Nephron progenitor cell (in vitro differentiated cells): ENCODE measurements around the gene YPEL5.

Source experiments
- DNase-seq: peaks from one replicate; pipeline ENCODE4 v3.0.0; 2021
- H3K27ac Mint-ChIP-seq: 2 replicates; pipeline ENCODE4 v1.8.0; 2021; ENCODE audit warnings: mild to moderate bottlenecking, moderate library complexity, mixed read lengths
- H3K27me3 Mint-ChIP-seq: 2 replicates; pipeline ENCODE4 v1.8.0; 2021; ENCODE audit warnings: mild to moderate bottlenecking, low read depth, mixed read lengths; ENCODE audit not compliant: poor library complexity
- H3K36me3 Mint-ChIP-seq: 2 replicates; pipeline ENCODE4 v1.8.0; 2021; ENCODE audit warnings: low read depth, mixed read lengths
- H3K4me1 Mint-ChIP-seq: 2 replicates; pipeline ENCODE4 v1.8.0; 2021; ENCODE audit warnings: mixed read lengths
- H3K4me3 Mint-ChIP-seq: 2 replicates; pipeline ENCODE4 v1.8.0; 2021; ENCODE audit warnings: mild to moderate bottlenecking, moderate library complexity, mixed read lengths
- H3K9me3 Mint-ChIP-seq: 2 replicates; pipeline ENCODE4 v1.8.0; 2021; ENCODE audit warnings: mild to moderate bottlenecking, moderate library complexity, mixed read lengths
- TF ChIP-seq, protein P1 (sequence below): fragments of 200-600 bp; sonication (generic); IDR thresholded peaks from 2 replicates; pipeline ENCODE4 v1.5.0; 2021; ENCODE audit warnings: antibody characterized with exemption

The YPEL5 gene

DNA sequence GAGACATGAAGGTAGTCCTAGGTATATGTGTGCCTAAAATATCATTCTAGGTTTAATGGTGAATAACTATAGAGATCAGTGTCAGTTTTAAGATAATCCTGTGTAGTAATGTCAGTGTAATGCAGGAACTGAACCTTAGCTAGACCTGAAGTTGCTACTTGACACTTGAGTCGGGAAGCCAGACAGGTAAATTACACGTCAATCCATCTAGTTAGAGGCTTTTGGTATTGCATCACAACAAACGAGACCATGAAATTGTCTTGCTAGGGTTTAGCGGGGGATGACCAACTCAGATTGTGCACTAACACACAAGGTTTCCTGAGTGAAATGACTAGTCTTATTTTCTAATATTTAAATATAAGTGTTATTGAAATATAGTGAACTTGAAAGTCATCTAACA, 2.0 kb downstream of the YPEL5 start:
- TF ChIP-seq, protein P1, sequence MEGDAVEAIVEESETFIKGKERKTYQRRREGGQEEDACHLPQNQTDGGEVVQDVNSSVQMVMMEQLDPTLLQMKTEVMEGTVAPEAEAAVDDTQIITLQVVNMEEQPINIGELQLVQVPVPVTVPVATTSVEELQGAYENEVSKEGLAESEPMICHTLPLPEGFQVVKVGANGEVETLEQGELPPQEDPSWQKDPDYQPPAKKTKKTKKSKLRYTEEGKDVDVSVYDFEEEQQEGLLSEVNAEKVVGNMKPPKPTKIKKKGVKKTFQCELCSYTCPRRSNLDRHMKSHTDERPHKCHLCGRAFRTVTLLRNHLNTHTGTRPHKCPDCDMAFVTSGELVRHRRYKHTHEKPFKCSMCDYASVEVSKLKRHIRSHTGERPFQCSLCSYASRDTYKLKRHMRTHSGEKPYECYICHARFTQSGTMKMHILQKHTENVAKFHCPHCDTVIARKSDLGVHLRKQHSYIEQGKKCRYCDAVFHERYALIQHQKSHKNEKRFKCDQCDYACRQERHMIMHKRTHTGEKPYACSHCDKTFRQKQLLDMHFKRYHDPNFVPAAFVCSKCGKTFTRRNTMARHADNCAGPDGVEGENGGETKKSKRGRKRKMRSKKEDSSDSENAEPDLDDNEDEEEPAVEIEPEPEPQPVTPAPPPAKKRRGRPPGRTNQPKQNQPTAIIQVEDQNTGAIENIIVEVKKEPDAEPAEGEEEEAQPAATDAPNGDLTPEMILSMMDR: no peak
- Mint-ChIP-seq H3K4me1 (peaks cover 40% of the 10 kb centered on the region), H3K4me3 (peak overlapping the region; percentile 90), H3K9me3 (no peaks in the 10 kb centered on the region), H3K27me3 (peaks cover 21% of the 10 kb centered on the region), H3K27ac (no peak overlapping the region), H3K36me3 (peaks cover 14% of the 10 kb centered on the region)
- no peak for DNase-seq

GRCh38 chr2:30149513-30149912, 2.7 kb downstream of the YPEL5 start:
- no peak for DNase-seq
- H3K4me3 Mint-ChIP-seq: peak overlapping the region; percentile 90

GRCh38 chr2:30149976-30150375, 3.2 kb downstream of the YPEL5 start:
- DNase-seq: no peak
- Mint-ChIP-seq H3K36me3 (peaks cover 20% of the 10 kb centered on the region), H3K4me3 (peak overlapping the region; percentile 90), H3K4me1 (peaks cover 40% of the 10 kb centered on the region), H3K27me3 (peaks cover 11% of the 10 kb centered on the region), H3K27ac (no peak overlapping the region), H3K9me3 (no peaks in the 10 kb centered on the region)
- TF ChIP-seq, protein P1: no peak

More at GRCh38 chr2:30149513-30149912, 2.7 kb downstream of the YPEL5 start:
- H3K36me3 Mint-ChIP-seq: peaks cover 20% of the 10 kb centered on the region
- H3K4me1 Mint-ChIP-seq: peaks cover 40% of the 10 kb centered on the region
- no peaks in the 10 kb centered on the region for H3K9me3 Mint-ChIP-seq
- H3K27ac Mint-ChIP-seq: no peak overlapping the region
- TF ChIP-seq, protein P1: no peak
- peaks cover 15% of the 10 kb centered on the region for H3K27me3 Mint-ChIP-seq

DNA sequence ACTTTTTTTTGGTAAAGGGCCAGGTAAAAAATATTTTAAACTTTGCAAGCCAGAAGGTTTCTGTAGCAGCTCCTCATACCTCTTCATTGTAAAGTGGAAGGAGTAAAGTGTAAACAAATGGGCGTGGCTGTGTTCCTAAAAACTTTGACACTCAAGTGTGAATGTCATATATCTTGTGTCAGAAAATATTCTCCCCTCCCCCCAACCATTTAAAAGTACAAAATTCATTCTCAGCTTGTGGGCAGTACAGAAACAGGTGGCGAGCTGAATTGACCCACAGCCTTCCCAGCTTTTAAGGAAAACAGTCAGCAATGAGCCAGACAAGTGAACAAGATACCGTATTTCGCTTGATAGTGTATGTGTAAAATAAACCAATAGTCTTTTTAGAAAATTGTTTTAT, 4.0 kb downstream of the YPEL5 start:
- H3K4me3 Mint-ChIP-seq: no peak overlapping the region
- peaks cover 7% of the 10 kb centered on the region for H3K27me3 Mint-ChIP-seq
- TF ChIP-seq, protein P1: no peak
- no peaks in the 10 kb centered on the region for H3K9me3 Mint-ChIP-seq
- H3K27ac Mint-ChIP-seq: no peak overlapping the region
- peaks cover 20% of the 10 kb centered on the region for H3K36me3 Mint-ChIP-seq
- no peak for DNase-seq
- H3K4me1 Mint-ChIP-seq: peaks cover 38% of the 10 kb centered on the region

DNA sequence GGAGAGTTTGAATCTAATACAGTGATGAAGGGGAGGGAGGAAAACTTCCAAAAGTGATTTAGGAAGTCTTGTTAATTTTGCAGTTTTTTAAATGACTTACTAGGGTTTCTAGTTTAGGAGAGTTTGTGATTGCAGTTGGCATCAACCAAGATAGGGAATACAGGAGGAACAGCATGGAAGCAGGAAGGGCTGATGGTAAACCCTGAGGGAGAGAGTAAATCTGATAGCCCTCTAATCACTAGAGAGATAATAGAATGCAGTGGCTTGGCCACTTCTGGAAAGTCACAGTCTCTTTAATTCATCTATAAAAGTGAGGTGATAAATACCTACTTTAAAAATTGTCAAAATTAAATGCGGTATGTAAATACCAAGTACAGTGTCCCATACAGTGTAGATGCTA, 5.6 kb downstream of the YPEL5 start:
- Mint-ChIP-seq H3K27ac (no peak overlapping the region), H3K4me3 (no peak overlapping the region), H3K4me1 (peaks cover 33% of the 10 kb centered on the region), H3K9me3 (no peaks in the 10 kb centered on the region), H3K36me3 (peaks cover 29% of the 10 kb centered on the region), H3K27me3 (no peaks in the 10 kb centered on the region)
- TF ChIP-seq, protein P1: no peak
- DNase-seq: no peak

GRCh38 chr2:30155202-30155601, 8.4 kb downstream of the YPEL5 start:
- Mint-ChIP-seq H3K9me3 (no peaks in the 10 kb centered on the region), H3K4me1 (peaks cover 9% of the 10 kb centered on the region), H3K36me3 (peaks cover 45% of the 10 kb centered on the region), H3K4me3 (no peak overlapping the region), H3K27me3 (no peaks in the 10 kb centered on the region), H3K27ac (no peak overlapping the region)
- TF ChIP-seq, protein P1: no peak
- DNase-seq: no peak
